UCSD-AML1 (cell line): Measurements from ENCODE around the gene PLBD1.

Experiments
- DNase-seq: peaks from one replicate; lab custom pipeline; 2025; ENCODE audit not compliant: unreplicated experiment; lab: John Stamatoyannopoulos, UW

The PLBD1 gene

DNA sequence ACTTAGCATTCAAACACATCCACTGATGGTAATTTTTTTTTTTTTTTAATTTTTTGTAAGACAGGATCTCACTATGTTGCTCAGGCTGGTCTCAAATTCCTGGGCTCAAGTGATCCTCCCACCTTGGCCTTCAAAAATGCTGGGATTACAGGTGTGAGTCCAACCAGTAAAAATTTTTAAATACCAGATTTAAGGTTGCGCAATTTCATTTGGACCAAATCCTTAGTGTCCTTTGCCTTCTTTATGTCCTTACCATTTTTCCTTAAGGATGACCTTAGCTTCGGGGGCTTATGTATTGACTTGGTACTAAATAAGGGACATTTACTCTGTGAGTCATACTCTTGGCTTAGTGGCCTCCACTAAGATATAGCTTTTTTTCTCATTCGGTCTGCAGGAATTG lies 4.1 kb upstream of the PLBD1 start:
- DNase-seq = no peak

DNA sequence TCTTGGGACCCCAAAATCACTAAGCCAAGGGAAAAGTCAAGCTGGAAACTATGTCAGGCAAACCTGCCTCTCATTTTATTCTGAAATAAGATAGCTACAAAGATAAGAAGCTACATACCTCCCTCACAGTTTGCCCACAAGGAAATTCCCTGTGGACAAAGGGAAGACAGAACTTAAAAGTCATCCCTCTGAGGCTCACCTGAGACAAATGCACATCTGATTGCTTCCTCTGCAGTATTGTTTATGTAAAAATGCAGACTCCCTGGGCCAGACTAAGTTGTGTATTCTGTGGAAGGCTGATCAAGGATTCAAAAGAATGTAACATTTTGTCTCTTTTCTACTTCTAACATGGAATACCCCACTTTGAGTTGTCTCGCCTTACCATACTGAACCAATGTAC lies 2.5 kb upstream of the PLBD1 start:
- no peak for DNase-seq

DNA sequence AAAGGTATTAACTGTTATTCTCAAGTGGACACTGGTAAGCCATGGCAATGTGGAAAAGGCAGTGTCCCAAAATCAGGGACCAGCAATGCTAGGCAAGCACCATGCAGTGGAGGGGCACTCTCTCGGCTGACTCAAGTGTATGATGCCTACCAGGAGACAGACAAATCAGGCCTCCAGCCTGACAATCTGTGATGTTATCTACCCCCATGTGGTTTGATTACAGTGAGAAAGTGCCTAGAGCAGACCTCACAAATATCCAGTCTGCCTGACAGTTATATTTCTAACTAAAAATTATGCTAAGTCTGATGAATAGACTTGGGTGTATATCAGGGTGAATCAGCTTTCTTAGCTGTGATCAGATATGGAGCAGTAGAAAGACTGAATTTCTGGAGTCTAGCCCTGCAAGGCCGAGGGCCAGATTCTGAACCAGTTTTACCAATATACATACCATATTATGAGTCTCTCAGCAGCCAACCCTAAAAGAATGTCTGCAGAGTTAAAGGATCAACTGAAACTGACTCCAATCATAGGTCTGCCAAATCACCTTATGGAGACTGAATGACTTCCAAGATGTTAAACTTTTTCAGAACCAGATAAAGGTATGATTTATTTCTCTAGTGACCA lies 3.2 kb downstream of the PLBD1 start:
- no peak for DNase-seq

DNA sequence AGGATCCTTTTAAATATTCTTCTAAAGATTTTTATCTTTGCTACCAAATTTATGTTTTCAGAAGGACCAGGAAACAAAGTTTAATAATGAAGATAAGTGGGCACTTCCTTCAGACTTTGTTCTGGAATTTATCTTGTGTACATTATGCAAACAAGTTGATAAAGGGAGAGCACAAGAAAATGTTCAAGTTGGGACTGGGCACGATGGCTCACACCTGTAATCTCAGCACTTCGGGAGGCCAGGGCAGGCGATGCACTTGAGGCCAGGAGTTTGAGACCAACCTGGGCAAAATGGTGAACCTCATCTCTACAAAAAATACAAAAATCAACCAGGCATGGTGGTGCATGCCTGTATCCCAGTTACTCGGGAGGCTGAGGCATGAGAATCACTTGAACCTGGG lies 4.6 kb downstream of the PLBD1 start:
- no peak for DNase-seq

DNA sequence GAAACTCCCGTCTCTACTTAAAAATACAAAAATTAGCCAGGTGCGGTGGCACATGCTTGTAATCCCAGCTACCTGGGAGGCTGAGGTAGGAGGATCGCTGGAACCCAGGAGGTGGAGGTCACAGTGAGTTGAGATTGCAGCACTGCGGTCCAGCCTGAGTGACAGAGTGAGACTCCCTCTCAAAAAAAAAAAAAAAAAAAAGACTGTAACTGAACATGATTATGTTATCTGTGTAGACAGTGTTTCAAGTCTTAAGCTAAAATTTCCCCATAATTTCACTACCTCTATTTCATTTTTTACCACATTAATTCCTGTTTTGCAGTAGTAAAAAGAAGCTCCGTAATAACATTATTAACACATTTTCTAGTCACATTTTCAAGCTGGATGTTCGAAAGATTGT lies 5.4 kb downstream of the PLBD1 start:
- DNase-seq = no peak

DNA sequence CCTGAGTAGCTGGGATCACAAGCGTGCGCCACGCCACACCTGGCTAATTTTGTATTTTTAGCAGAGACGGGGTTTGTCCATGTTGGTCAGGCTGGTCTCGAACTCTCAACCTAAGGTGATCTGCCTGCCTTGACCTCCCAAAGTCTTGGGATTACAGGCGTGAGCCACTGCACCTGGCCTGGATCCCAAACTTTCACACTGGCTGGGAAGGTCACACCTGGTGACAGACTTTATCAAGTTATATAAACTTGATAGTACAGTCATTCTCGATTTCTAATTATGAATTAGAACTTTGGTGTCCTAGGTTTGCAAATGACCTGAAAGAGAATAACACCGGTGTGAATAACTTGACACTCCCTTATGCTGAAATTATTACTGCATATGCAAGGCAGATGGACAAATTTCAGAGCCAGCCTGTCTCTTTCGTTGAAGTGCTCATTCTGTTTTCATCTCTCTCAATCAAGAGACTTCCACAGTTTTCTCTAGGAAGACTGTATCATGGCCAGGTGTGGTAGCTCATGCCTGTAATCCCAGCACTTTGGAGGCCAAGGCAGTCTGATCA lies 5.9 kb downstream of the PLBD1 start:
- DNase-seq = no peak

DNA sequence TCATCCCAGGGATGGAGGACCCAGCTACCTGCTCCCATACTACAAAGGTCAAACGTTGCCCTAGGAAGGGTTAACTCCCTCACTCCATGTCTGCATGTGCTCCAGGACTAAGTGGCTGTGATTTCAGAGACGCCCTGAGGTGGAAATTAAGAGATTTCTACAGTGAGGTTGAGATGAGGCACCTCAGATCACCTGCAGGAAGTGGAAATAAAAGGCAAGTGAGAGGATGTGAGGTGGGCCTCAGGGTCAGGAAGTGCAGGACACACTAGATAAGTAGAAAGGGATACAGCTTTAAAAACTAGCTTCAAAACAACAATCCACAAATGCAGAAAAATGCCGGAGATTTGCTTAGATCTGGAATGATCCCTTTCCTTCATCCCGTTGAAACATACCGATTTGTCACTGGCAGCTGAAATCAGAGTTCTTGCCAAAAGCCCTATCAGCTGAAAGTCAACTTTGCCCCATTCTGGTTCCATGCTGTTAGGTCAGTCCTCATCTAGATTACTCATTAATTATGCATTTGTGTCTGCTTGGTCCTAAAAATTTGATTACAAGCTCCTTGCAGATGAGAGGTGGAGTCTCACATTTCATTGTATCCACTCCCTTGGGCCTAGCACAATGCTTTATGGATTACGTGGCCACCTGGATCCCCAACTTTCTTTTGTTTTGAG lies 6.6 kb downstream of the PLBD1 start:
- no peak for DNase-seq

DNA sequence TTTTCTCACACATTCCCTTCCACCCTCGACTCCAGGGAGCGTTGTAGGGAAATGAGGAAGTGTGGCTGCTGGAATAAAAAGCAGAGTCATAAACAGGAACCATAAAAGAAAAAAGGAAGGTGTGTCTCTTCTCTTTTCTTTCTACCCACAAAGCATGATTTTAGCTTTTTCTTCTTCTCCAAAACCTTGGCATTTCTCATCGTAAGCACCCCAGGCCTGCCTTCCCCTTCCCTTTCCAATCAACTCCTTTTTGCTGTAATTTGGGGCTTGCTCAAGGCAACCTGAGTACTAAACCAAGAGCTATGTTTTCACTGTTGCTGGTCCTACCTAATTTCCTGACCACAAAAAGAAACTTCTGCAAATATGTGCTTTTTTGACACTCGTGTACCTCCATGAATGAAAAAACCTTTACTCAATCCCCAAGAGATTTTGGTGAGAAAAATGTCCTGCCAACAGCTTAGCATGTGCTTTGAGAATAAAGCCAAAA lies 9.2 kb downstream of the PLBD1 start:
- no peak for DNase-seq

DNA sequence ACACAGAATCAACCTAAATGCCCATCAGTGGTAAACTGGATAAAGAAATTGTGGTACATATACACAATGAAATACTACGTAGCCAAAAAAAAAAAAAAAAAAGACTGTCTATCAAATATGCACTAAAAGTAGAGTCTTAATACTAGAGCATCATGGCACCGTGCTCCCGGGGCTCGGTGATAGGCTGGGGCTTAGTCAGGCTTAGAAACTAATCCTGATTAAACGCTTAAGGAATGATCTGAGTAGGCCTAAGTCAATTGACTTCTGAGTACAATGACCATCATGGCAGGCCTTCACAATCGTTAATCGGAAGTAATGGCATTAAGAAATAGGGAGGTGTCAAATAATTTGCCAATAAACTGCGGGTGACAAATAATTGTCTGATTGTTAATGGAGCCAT lies 9.7 kb downstream of the PLBD1 start:
- no peak for DNase-seq

DNA sequence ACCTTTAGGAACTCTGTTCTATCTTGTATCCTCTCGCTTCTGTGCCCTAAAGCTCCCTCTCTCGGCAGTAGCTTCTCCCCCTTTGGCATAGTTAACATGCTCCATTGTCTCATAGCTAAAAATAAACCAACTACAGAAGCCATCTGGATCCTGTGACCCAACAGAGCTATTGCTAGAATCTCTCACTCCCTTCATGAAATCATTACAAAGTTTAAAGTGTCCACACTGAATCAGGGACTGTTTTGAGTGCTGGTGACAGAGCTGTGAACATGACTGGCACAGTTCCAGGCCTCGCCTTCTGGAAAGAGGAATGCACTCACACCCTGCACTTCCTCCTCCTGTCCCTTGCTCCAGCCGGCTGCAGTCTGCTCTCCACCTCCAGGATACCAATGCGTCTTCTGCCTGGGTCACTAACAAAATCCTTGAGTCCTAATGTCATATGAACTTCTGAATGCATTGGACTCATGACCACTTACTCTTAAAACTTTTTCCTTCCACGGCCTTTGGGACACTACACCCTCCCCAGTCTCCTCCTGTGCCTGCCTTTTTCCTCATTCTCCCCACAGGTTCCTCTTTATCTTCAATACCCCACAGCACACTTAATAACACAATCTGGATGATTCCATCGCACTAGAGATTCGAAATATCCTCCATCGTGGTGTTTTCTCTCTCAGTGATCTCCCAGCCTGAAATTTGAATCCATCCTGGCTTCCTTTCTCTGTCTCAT lies 13.2 kb downstream of the PLBD1 start:
- DNase-seq = peak; percentile 17

DNA sequence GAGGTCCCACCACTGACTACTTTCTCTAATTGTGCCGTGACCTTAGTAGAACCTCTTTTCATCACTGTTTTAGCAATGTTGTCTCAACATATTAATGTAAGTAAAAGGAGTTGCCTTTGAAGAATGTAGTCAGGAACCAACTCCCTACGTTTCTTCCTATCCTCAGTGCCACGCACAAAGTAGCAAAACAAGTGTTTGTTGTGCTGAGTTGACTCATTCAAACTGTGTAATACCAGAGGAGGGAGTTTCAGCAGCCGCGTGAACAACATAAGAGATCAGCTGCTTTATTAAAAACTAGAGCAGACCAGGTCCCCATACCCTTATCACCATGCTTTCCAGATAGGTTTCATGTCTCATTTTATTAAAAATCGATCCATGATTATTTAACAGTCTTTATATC lies 19.1 kb downstream of the PLBD1 start:
- DNase-seq = no peak

DNA sequence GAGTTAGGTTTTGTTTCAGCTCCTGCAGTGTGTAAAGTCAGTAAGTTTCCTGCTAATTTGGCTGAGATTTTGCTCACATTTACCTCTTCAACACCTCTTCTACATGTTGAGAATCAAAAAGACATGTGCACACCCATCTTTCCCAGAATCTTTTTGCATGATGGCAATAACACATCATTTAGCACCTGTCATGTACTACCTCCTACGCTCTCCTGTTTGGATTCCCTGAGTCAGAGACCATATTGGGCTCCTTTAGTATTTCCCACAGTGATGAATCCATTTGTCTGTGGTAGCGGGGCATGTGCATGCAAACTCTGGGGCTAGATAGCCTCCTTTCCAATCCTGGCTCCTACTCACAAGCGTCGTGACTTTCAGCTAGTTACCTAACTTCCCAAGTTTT lies 20.1 kb downstream of the PLBD1 start:
- DNase-seq = no peak

DNA sequence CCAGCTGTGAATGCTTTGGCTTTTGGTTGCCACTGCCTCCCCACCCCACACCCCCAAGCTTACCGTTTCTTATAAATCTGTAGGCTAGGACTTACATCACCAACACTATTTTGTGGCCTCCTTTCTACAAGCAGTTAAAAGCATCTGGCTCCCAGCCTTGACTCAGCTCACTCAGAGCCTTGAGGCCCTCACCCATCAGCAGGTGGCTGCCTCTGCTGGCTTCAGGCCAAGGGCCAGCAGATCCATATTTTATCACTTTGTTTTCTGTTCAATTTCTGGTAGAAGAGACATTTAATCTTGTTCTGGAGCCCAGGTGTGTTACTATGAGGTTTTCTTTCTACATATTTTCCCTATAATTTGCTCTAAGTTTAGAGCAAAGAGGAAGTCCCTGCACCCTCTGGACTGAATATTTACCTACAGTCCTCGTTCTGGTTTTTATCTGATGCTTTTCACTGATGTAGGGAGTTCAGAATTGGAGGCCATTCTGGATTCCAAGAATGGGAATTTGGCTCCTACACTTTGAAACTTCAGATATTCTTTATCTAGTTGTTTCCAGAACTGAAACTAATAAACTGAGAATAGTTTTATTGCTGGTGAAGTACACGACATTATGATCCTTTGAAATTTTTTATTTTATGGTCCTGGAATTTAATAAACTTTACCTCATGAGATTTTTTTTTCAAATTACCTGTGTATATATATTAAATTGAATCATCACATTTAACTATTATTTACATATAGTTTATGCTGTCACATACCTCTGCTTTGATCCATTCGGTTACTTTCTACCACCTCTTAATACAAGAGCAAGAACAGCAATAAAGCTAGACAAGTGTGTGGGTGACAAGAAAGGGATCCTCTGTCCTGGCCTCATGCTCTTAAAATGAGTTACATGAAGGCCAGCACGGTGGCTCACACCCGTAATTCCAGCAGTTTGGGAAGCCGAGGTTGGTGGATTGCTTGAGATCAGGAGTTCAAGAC lies 22.2 kb downstream of the PLBD1 start:
- no peak for DNase-seq

DNA sequence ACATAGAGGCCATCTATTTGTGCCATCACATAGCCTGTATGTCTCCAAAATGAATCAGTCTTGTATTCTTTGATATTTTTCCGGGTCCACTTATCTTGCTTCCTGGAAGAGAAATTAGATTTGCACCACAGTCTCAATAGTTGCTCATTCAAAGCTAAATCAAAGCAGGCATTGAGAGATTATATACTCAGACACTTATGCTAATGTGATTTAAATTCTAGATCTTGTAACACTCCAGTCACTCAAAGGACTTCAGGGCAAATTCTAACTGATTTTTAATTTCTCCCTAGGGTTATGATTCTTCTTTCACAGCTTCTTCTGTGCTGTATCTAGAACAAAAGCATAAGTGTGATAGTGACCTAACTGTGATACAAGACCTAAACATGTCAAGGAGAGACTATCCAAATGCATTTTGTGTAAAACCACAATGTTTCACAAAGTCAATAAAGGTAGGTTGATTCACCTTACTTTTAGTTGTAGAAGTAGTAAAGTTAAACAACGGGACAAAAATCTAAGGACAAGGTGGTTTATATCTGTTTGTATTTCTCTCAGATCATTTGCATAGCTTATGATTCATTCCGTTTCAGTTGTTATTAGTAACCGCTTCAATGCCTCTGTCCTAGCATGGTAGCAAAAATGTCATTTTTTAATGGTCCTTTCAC lies 26.8 kb downstream of the PLBD1 start:
- no peak for DNase-seq

DNA sequence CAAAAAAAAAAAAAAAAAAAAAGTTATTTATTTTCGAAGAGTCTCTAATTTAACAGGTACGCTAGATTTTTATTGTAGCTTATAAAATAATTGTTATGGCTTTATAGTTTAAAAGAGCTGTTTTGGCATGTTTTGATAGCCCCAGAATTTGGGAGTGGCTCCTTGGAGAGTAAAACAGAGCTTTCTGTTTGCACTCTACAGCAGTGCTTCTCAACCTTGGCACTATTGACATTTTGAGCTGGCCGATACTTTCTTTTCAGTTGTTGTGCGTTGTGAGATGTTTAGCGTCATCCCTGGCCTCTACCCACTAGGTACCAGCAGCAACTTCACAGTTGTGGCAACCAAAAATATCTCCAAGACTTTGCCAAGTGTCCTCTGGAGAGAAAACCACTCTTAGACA lies 30.6 kb downstream of the PLBD1 start:
- DNase-seq = no peak

DNA sequence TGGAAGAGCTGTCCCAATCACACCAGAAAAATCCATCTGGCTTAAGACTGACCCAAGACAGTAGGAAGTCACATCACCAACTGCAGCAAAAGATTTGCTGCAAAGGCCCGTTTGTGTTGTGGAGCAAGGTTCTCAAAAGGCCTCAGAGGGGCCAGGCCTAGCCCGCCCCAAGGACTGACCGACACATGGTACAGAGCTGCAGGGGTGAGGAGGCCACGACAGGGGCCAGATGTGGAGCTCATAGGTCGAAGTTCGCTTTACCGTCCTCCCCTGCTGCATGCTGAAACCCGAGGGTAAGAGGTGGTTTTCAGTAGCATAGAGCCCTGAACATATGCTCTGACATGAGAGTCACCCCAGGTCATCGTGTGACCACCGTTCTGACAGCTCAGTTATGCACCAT lies 35.5 kb downstream of the PLBD1 start:
- DNase-seq = no peak

DNA sequence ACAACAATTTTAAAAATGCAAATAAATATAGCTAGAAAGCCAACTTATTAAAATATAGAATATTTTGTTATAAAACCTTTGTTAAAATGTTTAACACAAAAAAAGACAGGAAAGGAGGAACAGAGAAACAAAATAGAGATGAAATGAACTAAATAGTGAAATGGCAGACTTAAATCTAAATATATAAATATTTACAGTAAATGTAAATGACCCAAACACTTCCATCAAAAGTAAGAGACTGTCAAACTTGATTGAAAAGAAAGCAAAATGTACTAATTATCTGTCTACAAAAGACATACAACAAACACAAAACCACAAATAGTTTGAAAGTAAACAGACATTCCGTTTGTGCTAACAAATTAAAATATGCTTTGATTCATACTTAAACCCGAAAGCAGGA lies 41.7 kb downstream of the PLBD1 start:
- DNase-seq = no peak

DNA sequence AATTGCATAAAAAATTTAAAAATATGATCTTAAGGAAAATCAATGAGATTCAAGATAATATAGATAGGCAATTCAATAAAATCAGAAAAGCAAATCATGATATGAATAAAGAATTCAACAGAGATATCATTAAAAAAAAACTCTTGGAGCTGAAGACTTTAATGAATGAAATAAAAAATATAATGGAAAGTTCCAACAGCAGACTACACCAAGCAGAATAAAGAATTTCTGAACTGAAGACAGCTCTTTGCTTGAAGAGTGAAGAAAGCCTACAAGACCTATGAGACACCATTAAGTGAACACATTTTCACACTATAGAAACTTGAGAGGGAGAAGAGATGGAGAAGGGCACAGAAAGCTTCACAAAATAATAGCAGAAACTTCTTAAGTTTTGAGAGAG lies 45.9 kb downstream of the PLBD1 start:
- no peak for DNase-seq

DNA sequence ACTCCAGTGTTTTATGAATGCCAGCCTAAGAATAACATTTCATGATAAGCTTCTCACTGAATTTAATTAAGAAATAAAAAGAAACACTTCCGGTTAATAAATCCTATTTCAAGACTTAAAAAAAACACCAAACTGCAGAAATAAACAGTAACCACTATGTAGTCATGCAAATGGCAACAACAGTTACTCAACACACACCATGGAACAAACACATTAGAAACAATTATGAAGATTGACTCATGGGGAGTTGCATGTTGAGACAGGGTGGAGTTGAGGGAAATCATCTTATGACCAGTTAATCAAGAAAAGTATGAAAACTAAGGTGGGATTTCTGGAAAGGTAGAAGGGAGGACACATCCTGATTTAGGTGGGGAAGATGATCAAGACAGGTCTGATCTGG lies 52.7 kb downstream of the PLBD1 start:
- DNase-seq = no peak

DNA sequence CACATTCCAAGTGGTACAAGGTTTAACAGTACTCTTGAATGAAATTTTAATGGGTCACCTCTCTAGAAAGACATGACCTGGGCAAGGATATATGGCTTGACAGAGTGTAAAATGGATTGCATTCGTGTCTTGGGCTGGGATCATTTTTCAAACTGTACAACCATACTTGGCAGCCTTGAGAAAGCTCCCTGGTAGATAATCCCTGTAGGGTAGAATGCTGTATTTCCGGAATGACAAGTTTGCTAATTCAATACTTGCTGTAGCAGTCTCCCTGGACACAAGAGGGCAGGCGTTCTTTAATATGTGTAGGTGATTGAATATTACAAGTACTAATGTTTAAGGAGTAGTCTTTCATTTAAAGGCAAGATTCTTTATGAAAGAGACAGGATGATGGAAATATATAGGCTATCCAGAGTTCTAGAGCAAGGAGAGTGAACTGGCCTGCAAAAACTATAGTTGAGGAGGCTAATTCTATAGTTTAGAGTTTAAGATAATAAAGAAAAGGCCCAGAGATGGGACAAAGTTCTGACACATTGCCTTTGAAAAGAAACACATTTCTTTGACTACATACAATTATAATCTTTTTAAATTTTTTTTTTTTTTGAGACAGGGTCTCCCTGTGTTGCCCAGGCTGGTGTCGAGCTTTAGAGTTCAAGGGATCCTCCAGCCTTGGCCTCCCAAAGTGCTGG lies 53.4 kb downstream of the PLBD1 start:
- no peak for DNase-seq
